Measurements from ENCODE around the gene DYNLRB1.

Gene DYNLRB1

GRCh38 chr20:34560614-34561013 lies 44.4 kb downstream of the DYNLRB1 start:
- Histone ChIP-seq H3K27ac (ENCODE audit: low read length) (no peak overlapping the region), H3K36me3 (ENCODE audit: control insufficient read depth in 1 of 2, insufficient read depth in 2 of 2, low read length in 2 of 2) (peaks cover 0 to 4% of the 10 kb centered on the region in 2 donors), H3K4me1 (ENCODE audit: control insufficient read depth in 1 of 2, insufficient read depth in 2 of 2, low read length in 2 of 2) (peaks cover 0 to 3% of the 10 kb centered on the region in 2 donors), H3K4me3 (ENCODE audit: low read depth in 1 of 2, low read length in 2 of 2) (no peak overlapping the region), H3K27me3 (ENCODE audit: low read depth, low read length) (no peaks in the 10 kb centered on the region), H3K9me3 (ENCODE audit: control insufficient read depth in 1 of 2, low read length in 2 of 2) (no peaks in the 10 kb centered on the region)

GRCh38 chr20:34561661-34562060 lies 45.4 kb downstream of the DYNLRB1 start:
- peaks cover 0 to 3% of the 10 kb centered on the region in 2 donors for H3K4me1 ChIP-seq (ENCODE audit: control insufficient read depth in 1 of 2, insufficient read depth in 2 of 2, low read length in 2 of 2)
- H3K9me3 ChIP-seq (ENCODE audit: control insufficient read depth in 1 of 2, low read length in 2 of 2): no peaks in the 10 kb centered on the region
- no peak overlapping the region for H3K4me3 ChIP-seq (ENCODE audit: low read depth in 1 of 2, low read length in 2 of 2)
- H3K27me3 ChIP-seq (ENCODE audit: low read depth, low read length): no peaks in the 10 kb centered on the region
- H3K36me3 ChIP-seq (ENCODE audit: control insufficient read depth in 1 of 2, insufficient read depth in 2 of 2, low read length in 2 of 2): peaks cover 0 to 4% of the 10 kb centered on the region in 2 donors
- no peak overlapping the region for H3K27ac ChIP-seq (ENCODE audit: low read length)

- Histone ChIP-seq H3K27ac (ENCODE audit: low read length) (no peak overlapping the region), H3K4me1 (ENCODE audit: control insufficient read depth in 1 of 2, insufficient read depth in 2 of 2, low read length in 2 of 2) (peaks cover 0 to 3% of the 10 kb centered on the region in 2 donors), H3K27me3 (ENCODE audit: low read depth, low read length) (no peaks in the 10 kb centered on the region), H3K36me3 (ENCODE audit: control insufficient read depth in 1 of 2, insufficient read depth in 2 of 2, low read length in 2 of 2) (peaks cover 4 to 7% of the 10 kb centered on the region in 2 donors), H3K9me3 (ENCODE audit: control insufficient read depth in 1 of 2, low read length in 2 of 2) (no peaks in the 10 kb centered on the region), H3K4me3 (ENCODE audit: low read depth in 1 of 2, low read length in 2 of 2) (no peak overlapping the region)
These were observed 46.4 kb downstream of the DYNLRB1 start for GRCh38 chr20:34562641-34563040.

GRCh38 chr20:34564833-34565232 lies 48.6 kb downstream of the DYNLRB1 start:
- no peaks in the 10 kb centered on the region for H3K27me3 ChIP-seq (ENCODE audit: low read depth, low read length)
- H3K36me3 ChIP-seq (ENCODE audit: control insufficient read depth in 1 of 2, insufficient read depth in 2 of 2, low read length in 2 of 2): peaks cover 7 to 9% of the 10 kb centered on the region in 2 donors
- no peak overlapping the region for H3K4me3 ChIP-seq (ENCODE audit: low read depth in 1 of 2, low read length in 2 of 2)
- no peak overlapping the region for H3K27ac ChIP-seq (ENCODE audit: low read length)
- peaks cover 0 to 1% of the 10 kb centered on the region in 2 donors for H3K4me1 ChIP-seq (ENCODE audit: control insufficient read depth in 1 of 2, insufficient read depth in 2 of 2, low read length in 2 of 2)
- no peaks in the 10 kb centered on the region for H3K9me3 ChIP-seq (ENCODE audit: control insufficient read depth in 1 of 2, low read length in 2 of 2)

GRCh38 chr20:34566978-34567891 lies 51.0 kb downstream of the DYNLRB1 start:
- Histone ChIP-seq H3K4me3 (ENCODE audit: low read depth in 1 of 2, low read length in 2 of 2) (no peak overlapping the region), H3K27ac (ENCODE audit: low read length) (no peak overlapping the region), H3K4me1 (ENCODE audit: control insufficient read depth in 1 of 2, insufficient read depth in 2 of 2, low read length in 2 of 2) (no peaks in the 10 kb centered on the region), H3K27me3 (ENCODE audit: low read depth, low read length) (no peaks in the 10 kb centered on the region), H3K36me3 (ENCODE audit: control insufficient read depth in 1 of 2, insufficient read depth in 2 of 2, low read length in 2 of 2) (peaks cover 13 to 17% of the 10 kb centered on the region in 2 donors), H3K9me3 (ENCODE audit: control insufficient read depth in 1 of 2, low read length in 2 of 2) (no peaks in the 10 kb centered on the region)

GRCh38 chr20:34567892-34568865 lies 52.0 kb downstream of the DYNLRB1 start:
- Histone ChIP-seq H3K4me1 (ENCODE audit: control insufficient read depth in 1 of 2, insufficient read depth in 2 of 2, low read length in 2 of 2) (no peaks in the 10 kb centered on the region), H3K27me3 (ENCODE audit: low read depth, low read length) (no peaks in the 10 kb centered on the region), H3K4me3 (ENCODE audit: low read depth in 1 of 2, low read length in 2 of 2) (no peak overlapping the region), H3K36me3 (ENCODE audit: control insufficient read depth in 1 of 2, insufficient read depth in 2 of 2, low read length in 2 of 2) (peaks cover 13 to 17% of the 10 kb centered on the region in 2 donors), H3K27ac (ENCODE audit: low read length) (no peak overlapping the region), H3K9me3 (ENCODE audit: control insufficient read depth in 1 of 2, low read length in 2 of 2) (no peaks in the 10 kb centered on the region)

GRCh38 chr20:34569598-34569997 lies 53.4 kb downstream of the DYNLRB1 start:
- Histone ChIP-seq H3K9me3 (ENCODE audit: control insufficient read depth in 1 of 2, low read length in 2 of 2) (no peaks in the 10 kb centered on the region), H3K4me1 (ENCODE audit: control insufficient read depth in 1 of 2, insufficient read depth in 2 of 2, low read length in 2 of 2) (no peaks in the 10 kb centered on the region), H3K27me3 (ENCODE audit: low read depth, low read length) (no peaks in the 10 kb centered on the region), H3K4me3 (ENCODE audit: low read depth in 1 of 2, low read length in 2 of 2) (no peak overlapping the region), H3K27ac (ENCODE audit: low read length) (no peak overlapping the region), H3K36me3 (ENCODE audit: control insufficient read depth in 1 of 2, insufficient read depth in 2 of 2, low read length in 2 of 2) (peaks cover 23 to 24% of the 10 kb centered on the region in 2 donors)

GRCh38 chr20:34570859-34571306 lies 54.7 kb downstream of the DYNLRB1 start:
- no peaks in the 10 kb centered on the region for H3K4me1 ChIP-seq (ENCODE audit: control insufficient read depth in 1 of 2, insufficient read depth in 2 of 2, low read length in 2 of 2)
- H3K4me3 ChIP-seq (ENCODE audit: low read depth in 1 of 2, low read length in 2 of 2): no peak overlapping the region
- H3K27ac ChIP-seq (ENCODE audit: low read length): no peak overlapping the region
- H3K27me3 ChIP-seq (ENCODE audit: low read depth, low read length): no peaks in the 10 kb centered on the region
- peaks cover 24 to 27% of the 10 kb centered on the region in 2 donors for H3K36me3 ChIP-seq (ENCODE audit: control insufficient read depth in 1 of 2, insufficient read depth in 2 of 2, low read length in 2 of 2)
- H3K9me3 ChIP-seq (ENCODE audit: control insufficient read depth in 1 of 2, low read length in 2 of 2): no peaks in the 10 kb centered on the region

- Histone ChIP-seq H3K4me1 (ENCODE audit: control insufficient read depth in 1 of 2, insufficient read depth in 2 of 2, low read length in 2 of 2) (no peaks in the 10 kb centered on the region), H3K27me3 (ENCODE audit: low read depth, low read length) (no peaks in the 10 kb centered on the region), H3K36me3 (ENCODE audit: control insufficient read depth in 1 of 2, insufficient read depth in 2 of 2, low read length in 2 of 2) (peaks cover 24 to 31% of the 10 kb centered on the region in 2 donors), H3K27ac (ENCODE audit: low read length) (no peak overlapping the region), H3K4me3 (ENCODE audit: low read depth in 1 of 2, low read length in 2 of 2) (no peak overlapping the region), H3K9me3 (ENCODE audit: control insufficient read depth in 1 of 2, low read length in 2 of 2) (no peaks in the 10 kb centered on the region)
These were observed 55.5 kb downstream of the DYNLRB1 start for GRCh38 chr20:34571753-34572152.

GRCh38 chr20:34573541-34574300 lies 57.5 kb downstream of the DYNLRB1 start:
- no peak overlapping the region for H3K4me3 ChIP-seq (ENCODE audit: low read depth in 1 of 2, low read length in 2 of 2)
- H3K4me1 ChIP-seq (ENCODE audit: control insufficient read depth in 1 of 2, insufficient read depth in 2 of 2, low read length in 2 of 2): peaks cover 0 to 4% of the 10 kb centered on the region in 2 donors
- no peaks in the 10 kb centered on the region for H3K9me3 ChIP-seq (ENCODE audit: control insufficient read depth in 1 of 2, low read length in 2 of 2)
- no peaks in the 10 kb centered on the region for H3K27me3 ChIP-seq (ENCODE audit: low read depth, low read length)
- no peak overlapping the region for H3K27ac ChIP-seq (ENCODE audit: low read length)
- peaks cover 21 to 31% of the 10 kb centered on the region in 2 donors for H3K36me3 ChIP-seq (ENCODE audit: control insufficient read depth in 1 of 2, insufficient read depth in 2 of 2, low read length in 2 of 2)

Measured in muscle layer of duodenum (tissue), 2 donors.